ENCODE results near the gene CLPTM1L. TPM values are rescaled to one million over a fixed set of nuclear protein-coding genes. Genes with fewer than 3 reads are reported as not detected.

The CLPTM1L gene
- 141 and 164 TPM in 2 replicates for total RNA-seq (2014; rRNA removed; shearing (Covaris generic); ENCODE audit: low replicate concordance)

GRCh38 chr5:1344975-1345838 is at the start of gene CLPTM1L:
TSS of gene CLPTM1L (minus strand) at chr5:1345099. CDS start at chr5:1344841, 258 bp downstream.
- Histone ChIP-seq H2AFZ (ENCODE audit: low read length) (peak within 1 kb of the TSS; percentile 75; the same call in 1 of the 2 replicates), H3K27ac (ENCODE audit: low read length) (0 out of 2 replicates have a peak within 1 kb of the TSS, but pooled peaks have one; percentile 5), H4K20me1 (ENCODE audit: insufficient read depth, low read depth, low read length) (peaks cover 4% of the 10 kb centered on the region; the same call in 1 of the 2 replicates), H3K79me2 (ENCODE audit: low read length) (peaks cover 40% of the 10 kb centered on the region), H3K9me3 (ENCODE audit: low read length) (no peaks in the 10 kb centered on the region), H3K9ac (ENCODE audit: low read length) (peak within 1 kb of the TSS; percentile 90), H3K4me1 (ENCODE audit: low read length) (peaks cover 39% of the 10 kb centered on the region), H3K27me3 (ENCODE audit: low read length) (no peaks in the 10 kb centered on the region), H3K4me3 (ENCODE audit: low read length) (peak within 1 kb of the TSS; percentile 95), H3K9me2 (replicated peaks; ENCODE audit: insufficient read depth, low read length) (no peaks in the 10 kb centered on the region), H3K4me2 (ENCODE audit: low read depth, low read length, poor library complexity, severe bottlenecking) (peak within 1 kb of the TSS; percentile 96), H3K36me3 (ENCODE audit: insufficient read depth, low read length) (peaks cover 22% of the 10 kb centered on the region)
- DNase-seq, result peak; percentile 96

- H3K4me3 ChIP-seq (ENCODE audit: low read length), result no peak overlapping the region
- H3K36me3 ChIP-seq (ENCODE audit: insufficient read depth, low read length), result no peaks in the 10 kb centered on the region
- H3K9me3 ChIP-seq (ENCODE audit: low read length), result no peaks in the 10 kb centered on the region
- H2AFZ ChIP-seq (ENCODE audit: low read length), result no peak overlapping the region
- H4K20me1 ChIP-seq (ENCODE audit: insufficient read depth, low read depth, low read length), result no peaks in the 10 kb centered on the region
- H3K27ac ChIP-seq (ENCODE audit: low read length), result no peak overlapping the region
- H3K9ac ChIP-seq (ENCODE audit: low read length), result no peak overlapping the region
- H3K9me2 ChIP-seq (replicated peaks; ENCODE audit: insufficient read depth, low read length), result no peaks in the 10 kb centered on the region
- H3K79me2 ChIP-seq (ENCODE audit: low read length), result no peaks in the 10 kb centered on the region
- no peaks in the 10 kb centered on the region for H3K4me1 ChIP-seq (ENCODE audit: low read length)
- no peak for DNase-seq
- H3K27me3 ChIP-seq (ENCODE audit: low read length), result no peaks in the 10 kb centered on the region
- H3K4me2 ChIP-seq (ENCODE audit: low read depth, low read length, poor library complexity, severe bottlenecking), result no peak overlapping the region
Observed at GRCh38 chr5:1393571-1394501, 48.9 kb upstream of the CLPTM1L start.

- H3K36me3 ChIP-seq (ENCODE audit: insufficient read depth, low read length), result no peaks in the 10 kb centered on the region
- H3K79me2 ChIP-seq (ENCODE audit: low read length), result no peaks in the 10 kb centered on the region
- DNase-seq, result no peak
- H3K9me3 ChIP-seq (ENCODE audit: low read length), result no peaks in the 10 kb centered on the region
- no peaks in the 10 kb centered on the region for H3K9me2 ChIP-seq (replicated peaks; ENCODE audit: insufficient read depth, low read length)
- no peak overlapping the region for H3K9ac ChIP-seq (ENCODE audit: low read length)
- no peaks in the 10 kb centered on the region for H3K27me3 ChIP-seq (ENCODE audit: low read length)
- H3K27ac ChIP-seq (ENCODE audit: low read length), result no peak overlapping the region
- H3K4me1 ChIP-seq (ENCODE audit: low read length), result no peaks in the 10 kb centered on the region
- no peak overlapping the region for H3K4me3 ChIP-seq (ENCODE audit: low read length)
- H3K4me2 ChIP-seq (ENCODE audit: low read depth, low read length, poor library complexity, severe bottlenecking), result no peak overlapping the region
- H4K20me1 ChIP-seq (ENCODE audit: insufficient read depth, low read depth, low read length), result no peaks in the 10 kb centered on the region
- no peak overlapping the region for H2AFZ ChIP-seq (ENCODE audit: low read length)
Observed at GRCh38 chr5:1392801-1393565, 48.1 kb upstream of the CLPTM1L start.

- no peak overlapping the region for H2AFZ ChIP-seq (ENCODE audit: low read length)
- no peak overlapping the region for H3K9ac ChIP-seq (ENCODE audit: low read length)
- H3K4me1 ChIP-seq (ENCODE audit: low read length), result no peaks in the 10 kb centered on the region
- no peaks in the 10 kb centered on the region for H3K27me3 ChIP-seq (ENCODE audit: low read length)
- no peaks in the 10 kb centered on the region for H3K9me3 ChIP-seq (ENCODE audit: low read length)
- no peak overlapping the region for H3K27ac ChIP-seq (ENCODE audit: low read length)
- H3K79me2 ChIP-seq (ENCODE audit: low read length), result no peaks in the 10 kb centered on the region
- H3K4me2 ChIP-seq (ENCODE audit: low read depth, low read length, poor library complexity, severe bottlenecking), result no peak overlapping the region
- H3K36me3 ChIP-seq (ENCODE audit: insufficient read depth, low read length), result no peaks in the 10 kb centered on the region
- DNase-seq, result no peak
- H3K9me2 ChIP-seq (replicated peaks; ENCODE audit: insufficient read depth, low read length), result no peaks in the 10 kb centered on the region
- no peaks in the 10 kb centered on the region for H4K20me1 ChIP-seq (ENCODE audit: insufficient read depth, low read depth, low read length)
- no peak overlapping the region for H3K4me3 ChIP-seq (ENCODE audit: low read length)
Observed at GRCh38 chr5:1392261-1392660, 47.4 kb upstream of the CLPTM1L start.

- Histone ChIP-seq H3K4me3 (ENCODE audit: low read length) (no peak overlapping the region), H2AFZ (ENCODE audit: low read length) (no peak overlapping the region), H3K9ac (ENCODE audit: low read length) (no peak overlapping the region), H3K4me1 (ENCODE audit: low read length) (peaks cover 3% of the 10 kb centered on the region), H3K9me2 (replicated peaks; ENCODE audit: insufficient read depth, low read length) (no peaks in the 10 kb centered on the region), H3K27ac (ENCODE audit: low read length) (no peak overlapping the region), H4K20me1 (ENCODE audit: insufficient read depth, low read depth, low read length) (no peaks in the 10 kb centered on the region), H3K4me2 (ENCODE audit: low read depth, low read length, poor library complexity, severe bottlenecking) (no peak overlapping the region), H3K27me3 (ENCODE audit: low read length) (no peaks in the 10 kb centered on the region), H3K79me2 (ENCODE audit: low read length) (no peaks in the 10 kb centered on the region), H3K36me3 (ENCODE audit: insufficient read depth, low read length) (no peaks in the 10 kb centered on the region), H3K9me3 (ENCODE audit: low read length) (no peaks in the 10 kb centered on the region)
- no peak for DNase-seq
Observed at GRCh38 chr5:1391691-1392090, 46.8 kb upstream of the CLPTM1L start.

- Histone ChIP-seq H3K9me3 (ENCODE audit: low read length) (no peaks in the 10 kb centered on the region), H3K4me1 (ENCODE audit: low read length) (peaks cover 10% of the 10 kb centered on the region), H3K36me3 (ENCODE audit: insufficient read depth, low read length) (no peaks in the 10 kb centered on the region), H3K27ac (ENCODE audit: low read length) (no peak overlapping the region), H3K4me3 (ENCODE audit: low read length) (no peak overlapping the region), H4K20me1 (ENCODE audit: insufficient read depth, low read depth, low read length) (no peaks in the 10 kb centered on the region), H3K9me2 (replicated peaks; ENCODE audit: insufficient read depth, low read length) (no peaks in the 10 kb centered on the region), H3K79me2 (ENCODE audit: low read length) (no peaks in the 10 kb centered on the region), H3K4me2 (ENCODE audit: low read depth, low read length, poor library complexity, severe bottlenecking) (no peak overlapping the region), H3K27me3 (ENCODE audit: low read length) (no peaks in the 10 kb centered on the region), H2AFZ (ENCODE audit: low read length) (no peak overlapping the region), H3K9ac (ENCODE audit: low read length) (no peak overlapping the region)
- DNase-seq, result no peak
Observed at GRCh38 chr5:1390861-1391600, 46.1 kb upstream of the CLPTM1L start.

GRCh38 chr5:1390333-1390732 is 45.4 kb upstream of the CLPTM1L start:
- no peak overlapping the region for H3K9ac ChIP-seq (ENCODE audit: low read length)
- H3K27ac ChIP-seq (ENCODE audit: low read length), result no peak overlapping the region
- no peak overlapping the region for H3K4me3 ChIP-seq (ENCODE audit: low read length)
- peaks cover 17% of the 10 kb centered on the region for H3K4me1 ChIP-seq (ENCODE audit: low read length)
- H3K27me3 ChIP-seq (ENCODE audit: low read length), result no peaks in the 10 kb centered on the region
- no peaks in the 10 kb centered on the region for H3K9me3 ChIP-seq (ENCODE audit: low read length)
- DNase-seq, result no peak
- H3K36me3 ChIP-seq (ENCODE audit: insufficient read depth, low read length), result no peaks in the 10 kb centered on the region
- no peaks in the 10 kb centered on the region for H3K79me2 ChIP-seq (ENCODE audit: low read length)
- no peaks in the 10 kb centered on the region for H3K9me2 ChIP-seq (replicated peaks; ENCODE audit: insufficient read depth, low read length)
- no peak overlapping the region for H3K4me2 ChIP-seq (ENCODE audit: low read depth, low read length, poor library complexity, severe bottlenecking)
- H4K20me1 ChIP-seq (ENCODE audit: insufficient read depth, low read depth, low read length), result no peaks in the 10 kb centered on the region
- no peak overlapping the region for H2AFZ ChIP-seq (ENCODE audit: low read length)
